ENCODE measurements around the gene KCTD5.
A peak's percentile ranks its signal among the peaks of the same experiment; 100 is the strongest.
"Not testable (repeated sequence)": the region's sequence is repeated elsewhere in the genome, so short reads cannot be mapped to it uniquely, and the experiment has no call there.

The KCTD5 gene, protein sequence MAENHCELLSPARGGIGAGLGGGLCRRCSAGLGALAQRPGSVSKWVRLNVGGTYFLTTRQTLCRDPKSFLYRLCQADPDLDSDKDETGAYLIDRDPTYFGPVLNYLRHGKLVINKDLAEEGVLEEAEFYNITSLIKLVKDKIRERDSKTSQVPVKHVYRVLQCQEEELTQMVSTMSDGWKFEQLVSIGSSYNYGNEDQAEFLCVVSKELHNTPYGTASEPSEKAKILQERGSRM

DNA sequence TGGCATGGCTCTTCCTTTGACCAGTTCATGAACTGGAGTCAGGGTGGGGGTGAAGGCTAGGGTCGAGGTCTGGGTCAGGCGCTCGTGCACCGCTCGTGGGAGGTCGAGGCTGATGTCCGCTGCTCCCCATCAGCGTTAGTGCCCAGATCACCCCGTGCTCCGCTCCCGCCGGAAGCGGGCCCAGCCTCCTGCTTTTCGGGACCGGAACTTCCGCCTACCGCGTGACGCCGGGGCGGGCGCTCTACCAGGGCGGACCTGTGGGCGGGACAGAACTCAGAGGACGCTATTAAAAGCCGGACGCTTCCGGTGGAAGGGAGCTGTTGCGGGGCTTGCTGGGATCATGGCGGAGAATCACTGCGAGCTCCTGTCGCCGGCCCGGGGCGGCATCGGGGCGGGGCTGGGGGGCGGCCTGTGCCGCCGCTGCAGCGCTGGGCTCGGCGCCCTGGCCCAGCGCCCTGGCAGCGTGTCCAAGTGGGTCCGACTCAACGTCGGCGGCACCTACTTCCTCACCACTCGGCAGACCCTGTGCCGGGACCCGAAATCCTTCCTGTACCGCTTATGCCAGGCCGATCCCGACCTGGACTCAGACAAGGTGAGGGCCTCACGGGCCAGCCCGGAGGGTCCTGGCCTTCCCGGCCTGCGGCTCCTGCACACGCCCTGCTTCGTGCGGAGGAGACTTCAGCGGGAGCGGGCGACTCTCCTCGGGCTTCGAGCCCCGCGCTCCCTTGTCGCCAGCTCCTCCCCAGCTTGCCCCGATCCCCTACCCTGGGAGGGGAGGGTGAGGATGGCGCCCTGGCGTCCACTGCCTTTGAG lies at the start of gene KCTD5:
Gene KCTD5, plus strand, starts transcription at position 315 of the 813 bp plus-strand sequence. Its CDS starts 26 bp downstream, at position 341.
- ATAC-seq (peak; percentile 95), DNase-seq (peak; percentile 95 to 96)
- Mint-ChIP-seq H3K9me3 (no peaks in the 10 kb centered on the region), H3K27me3 (no peaks in the 10 kb centered on the region), H3K27ac (peak within 1 kb of the TSS; percentile 96 to 100), H3K4me3 (peak within 1 kb of the TSS; percentile 98 to 100), H3K4me1 (peaks cover 45% of the 10 kb centered on the region)

DNA sequence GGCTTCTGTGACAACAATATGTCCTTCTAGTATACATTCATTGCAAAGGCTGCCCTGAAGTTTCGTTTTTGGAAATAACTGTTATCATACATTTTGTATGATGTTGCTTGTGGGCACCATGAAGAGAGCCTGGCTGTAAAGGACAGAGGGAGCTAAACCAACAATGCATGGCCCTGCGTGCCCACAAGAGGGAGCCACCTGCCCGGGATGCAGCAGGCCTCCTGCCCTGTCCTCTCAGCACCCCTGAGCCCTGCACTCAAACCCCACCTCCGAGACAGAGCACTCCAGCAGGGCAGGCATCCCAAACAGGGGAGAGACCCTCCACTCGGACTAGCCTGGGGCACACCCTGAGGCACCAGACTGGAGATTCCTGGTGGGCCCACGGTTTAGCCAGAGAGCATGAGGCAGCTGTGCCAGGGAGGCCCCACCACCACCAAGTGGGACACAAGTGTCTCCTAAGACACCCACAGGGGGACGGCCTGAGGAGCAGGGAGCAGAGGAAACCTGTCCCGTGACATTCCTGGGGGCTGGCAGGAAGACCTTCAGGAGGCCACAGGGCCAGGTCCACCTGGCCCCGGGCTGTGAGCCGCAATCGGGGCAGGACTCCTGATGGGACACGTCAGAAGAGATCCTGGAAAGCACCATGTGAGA lies 43.1 kb upstream of the KCTD5 start:
- ATAC-seq (peak; percentile 98), DNase-seq (peak in 1 of 2 donors; percentile 66)
- H3K4me3 Mint-ChIP-seq, H3K4me1 Mint-ChIP-seq, H3K9me3 Mint-ChIP-seq, H3K27me3 Mint-ChIP-seq, H3K27ac Mint-ChIP-seq: not testable (repeated sequence)

DNA sequence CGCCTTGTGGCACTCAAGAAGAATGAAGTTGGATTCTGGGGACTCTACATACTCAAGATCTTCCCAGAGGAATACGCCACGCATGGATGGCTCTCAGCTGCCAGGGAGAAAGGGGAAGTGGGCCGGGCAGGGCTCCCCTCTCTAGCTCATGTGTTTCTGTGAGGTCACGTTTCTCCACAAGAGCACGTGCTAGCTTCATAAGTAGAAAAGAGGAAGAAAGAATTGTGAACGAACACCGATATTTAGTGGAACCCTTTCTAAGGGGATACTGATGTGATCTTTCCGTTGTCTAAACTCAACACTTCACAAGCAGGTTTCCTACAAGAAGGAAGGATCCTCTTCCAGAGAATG lies 42.6 kb upstream of the KCTD5 start:
- not testable (repeated sequence) for H3K4me1 Mint-ChIP-seq, ATAC-seq, H3K27me3 Mint-ChIP-seq, DNase-seq, H3K27ac Mint-ChIP-seq, H3K9me3 Mint-ChIP-seq, H3K4me3 Mint-ChIP-seq

DNA sequence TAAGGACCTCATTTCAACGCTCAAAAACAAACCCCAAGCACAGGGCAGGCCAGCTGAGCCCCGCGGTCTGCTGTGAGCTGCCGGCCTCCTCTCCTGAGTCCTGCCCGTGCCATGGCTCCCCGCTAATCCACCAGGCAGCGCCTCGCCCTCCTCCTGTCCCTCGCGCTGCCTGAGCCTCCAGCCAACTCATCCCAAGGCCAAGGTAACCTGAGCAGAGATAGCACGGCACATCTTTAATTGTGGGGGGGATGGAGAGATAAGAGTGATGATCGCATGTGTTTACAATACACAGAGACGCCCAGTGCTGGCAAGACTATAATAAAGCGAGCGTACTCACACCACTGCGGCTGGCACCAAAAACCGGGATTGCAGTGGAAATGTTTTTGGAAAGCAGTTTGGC lies 39.8 kb upstream of the KCTD5 start:
- not testable (repeated sequence) for DNase-seq, ATAC-seq

DNA sequence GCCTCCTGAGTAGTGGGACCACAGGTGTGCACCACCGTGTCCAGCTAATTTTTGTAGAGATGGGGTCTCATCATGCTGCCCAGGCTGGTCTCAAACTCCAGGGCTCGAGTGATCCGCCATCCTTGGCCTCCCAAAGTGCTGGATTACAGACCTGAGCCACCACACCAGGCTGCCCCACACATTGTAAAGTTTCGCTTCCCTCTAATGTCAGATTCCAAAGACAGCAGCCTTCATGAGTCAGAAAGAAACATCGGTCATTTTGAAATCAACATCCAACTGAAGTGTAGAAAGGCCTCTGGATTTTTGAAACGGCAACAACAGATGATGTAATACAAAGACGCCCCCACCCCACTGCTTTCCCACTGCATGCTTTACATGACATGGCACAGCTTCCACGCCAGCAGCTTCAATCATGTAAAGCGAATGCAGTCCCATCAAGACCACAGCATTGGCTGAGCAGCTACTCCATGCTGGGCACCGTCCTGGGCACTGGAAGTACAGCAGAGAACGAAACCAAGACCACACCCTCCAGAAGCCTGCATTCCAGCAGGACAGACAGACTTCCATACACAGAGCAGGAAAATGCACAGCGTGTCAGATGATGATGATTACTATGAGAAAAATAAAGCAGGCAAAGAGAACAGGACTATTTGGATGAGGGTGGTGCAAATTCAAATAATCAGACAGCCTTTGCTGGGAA lies 37.4 kb upstream of the KCTD5 start:
- not testable (repeated sequence) for H3K4me1 Mint-ChIP-seq, H3K4me3 Mint-ChIP-seq, ATAC-seq, H3K27ac Mint-ChIP-seq, H3K9me3 Mint-ChIP-seq, H3K27me3 Mint-ChIP-seq, DNase-seq

More for the DNA sequence above, 39.8 kb upstream of the KCTD5 start:
- not testable (repeated sequence) for H3K9me3 Mint-ChIP-seq, H3K4me3 Mint-ChIP-seq, H3K27ac Mint-ChIP-seq, H3K4me1 Mint-ChIP-seq, H3K27me3 Mint-ChIP-seq

DNA sequence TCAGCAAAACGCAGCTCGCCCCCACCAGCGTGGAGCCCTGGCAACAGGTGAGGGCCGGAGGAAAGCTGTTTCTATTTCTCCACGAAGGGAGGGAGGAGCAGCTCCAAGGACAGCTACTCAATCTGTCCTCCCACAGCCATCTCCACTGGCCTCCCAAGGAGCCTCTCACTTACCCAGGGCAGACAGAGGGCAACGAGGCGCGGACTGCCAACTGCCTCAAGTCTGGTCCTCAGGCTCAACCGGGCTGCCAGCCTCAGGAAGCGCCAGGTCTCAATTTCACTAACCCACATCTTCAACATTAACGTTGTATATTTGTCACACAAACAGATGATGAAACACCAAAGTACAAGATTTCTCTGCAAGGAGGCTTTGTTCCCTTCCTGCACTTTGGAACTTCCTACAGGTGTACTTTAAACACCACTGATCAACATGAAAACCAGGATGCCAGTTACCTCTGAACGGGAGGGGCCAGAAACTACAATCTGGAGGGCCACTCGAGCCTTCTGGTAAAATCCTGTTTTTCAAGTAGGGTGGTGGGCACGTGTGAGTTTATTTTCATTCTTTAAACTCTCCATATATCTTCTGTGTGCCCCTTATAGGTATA lies 31.0 kb upstream of the KCTD5 start:
- not testable (repeated sequence) for H3K27me3 Mint-ChIP-seq, H3K4me3 Mint-ChIP-seq, DNase-seq, ATAC-seq, H3K4me1 Mint-ChIP-seq, H3K9me3 Mint-ChIP-seq, H3K27ac Mint-ChIP-seq

DNA sequence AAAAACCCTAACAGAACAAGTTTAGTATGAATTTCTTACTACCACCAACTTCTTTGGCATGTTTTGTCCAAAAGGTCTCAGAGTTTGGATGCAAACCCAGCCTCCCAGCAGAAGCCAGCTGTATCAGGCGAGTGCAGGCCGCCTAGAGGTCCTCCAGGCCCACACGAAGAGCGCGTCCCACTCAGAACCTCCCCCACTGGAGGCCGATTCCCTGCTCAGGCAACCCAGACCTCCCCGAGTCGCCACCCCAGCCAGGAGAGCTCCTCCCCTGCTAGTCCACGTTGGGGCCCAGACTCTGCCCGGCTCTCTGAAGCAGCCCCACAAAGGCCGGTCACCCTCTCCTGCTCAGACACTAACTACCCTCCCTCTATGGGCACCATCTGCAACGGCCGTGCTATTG lies 28.4 kb upstream of the KCTD5 start:
- not testable (repeated sequence) for ATAC-seq, H3K4me3 Mint-ChIP-seq, DNase-seq, H3K9me3 Mint-ChIP-seq, H3K27ac Mint-ChIP-seq, H3K27me3 Mint-ChIP-seq, H3K4me1 Mint-ChIP-seq

DNA sequence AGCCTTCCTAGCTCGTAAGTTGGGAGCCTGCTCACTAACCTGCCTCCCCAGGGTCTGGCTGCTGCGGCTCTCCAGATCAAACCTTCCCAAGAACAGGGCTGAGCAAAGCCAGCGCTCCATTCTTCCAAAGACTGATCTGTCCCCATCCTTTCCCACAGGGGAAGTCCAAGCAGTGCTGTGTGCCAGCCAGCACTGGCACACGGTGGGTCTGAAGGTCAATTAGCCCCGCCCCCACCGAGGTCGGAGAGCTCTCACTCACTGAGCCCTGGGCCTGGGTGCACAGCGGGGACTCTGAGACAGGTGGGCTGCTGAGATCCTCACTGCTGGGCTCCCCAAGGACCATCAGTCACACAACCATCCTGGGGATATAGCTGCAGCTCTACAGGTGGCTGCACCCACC lies 27.4 kb upstream of the KCTD5 start:
- not testable (repeated sequence) for H3K4me1 Mint-ChIP-seq, H3K4me3 Mint-ChIP-seq, ATAC-seq, H3K27me3 Mint-ChIP-seq, DNase-seq, H3K9me3 Mint-ChIP-seq
- peak overlapping the region in 1 of 2 donors; percentile 94 for H3K27ac Mint-ChIP-seq

DNA sequence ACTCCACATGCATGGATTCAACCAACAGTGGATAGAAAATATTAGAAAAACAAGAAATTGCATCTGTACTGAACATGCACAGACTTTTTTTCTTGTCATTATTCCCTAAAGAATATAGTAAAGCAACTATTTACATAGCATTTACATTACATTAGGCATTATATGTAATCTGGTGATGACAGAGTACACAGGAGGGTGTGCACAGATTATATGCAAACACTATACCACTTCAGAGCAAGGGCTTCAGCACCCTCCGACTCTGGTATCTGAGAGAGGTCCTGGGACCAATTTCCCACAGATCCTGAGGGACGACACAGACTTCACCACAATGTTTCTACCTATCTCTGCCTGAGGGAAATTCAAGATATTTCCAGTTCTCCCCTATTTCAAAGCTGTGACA lies 25.3 kb upstream of the KCTD5 start:
- Mint-ChIP-seq H3K4me1 (peaks cover 15% of the 10 kb centered on the region), H3K27me3 (peaks cover 7% of the 10 kb centered on the region), H3K27ac (no peak overlapping the region), H3K4me3 (no peak overlapping the region), H3K9me3 (no peaks in the 10 kb centered on the region)
- DNase-seq (no peak), ATAC-seq (no peak)

DNA sequence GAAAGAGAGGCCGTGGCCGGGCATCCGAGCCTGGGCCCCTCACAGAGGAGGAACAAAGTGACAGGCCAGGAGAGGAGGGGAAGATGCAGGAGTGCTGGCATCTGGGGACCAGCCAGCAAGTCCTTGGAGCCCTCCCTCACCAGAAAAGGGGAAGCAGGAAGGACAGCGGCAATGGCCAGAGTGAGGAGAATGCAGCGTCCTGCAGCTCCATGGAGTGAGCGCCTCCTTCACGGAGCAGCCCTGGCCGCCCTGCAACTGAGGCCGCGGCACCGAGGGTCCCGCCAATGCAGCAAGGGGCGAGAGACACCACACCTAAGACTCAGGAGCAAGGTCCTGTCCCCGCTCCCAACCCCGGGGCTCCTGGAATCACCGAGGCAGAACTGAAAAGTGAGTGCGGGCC lies 24.5 kb upstream of the KCTD5 start:
- not testable (repeated sequence) for H3K27ac Mint-ChIP-seq, H3K4me3 Mint-ChIP-seq, ATAC-seq, H3K9me3 Mint-ChIP-seq, DNase-seq, H3K27me3 Mint-ChIP-seq
- H3K4me1 Mint-ChIP-seq: peaks cover 15% of the 10 kb centered on the region

DNA sequence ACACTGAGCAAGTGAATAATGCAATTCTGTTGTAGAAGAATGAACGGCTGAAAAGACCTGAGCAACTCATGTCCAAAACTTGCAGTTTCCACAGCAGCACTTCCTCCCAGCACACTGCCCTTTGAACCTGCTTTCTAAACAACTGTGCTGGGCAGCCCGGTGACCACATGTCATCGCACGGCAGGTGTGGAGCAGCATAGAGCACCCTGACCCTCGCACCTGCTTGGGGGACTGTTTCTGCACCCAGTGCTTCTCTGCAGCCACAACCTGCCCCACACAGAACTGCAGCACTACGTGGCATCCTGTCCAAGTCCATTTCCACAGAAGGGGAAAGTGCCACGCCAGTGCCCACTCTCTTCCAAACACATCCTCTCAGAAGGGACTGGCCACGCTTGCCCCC lies 22.8 kb upstream of the KCTD5 start:
- H3K27me3 Mint-ChIP-seq, ATAC-seq, H3K4me3 Mint-ChIP-seq, H3K9me3 Mint-ChIP-seq, H3K27ac Mint-ChIP-seq, DNase-seq: not testable (repeated sequence)
- peaks cover 24% of the 10 kb centered on the region for H3K4me1 Mint-ChIP-seq

DNA sequence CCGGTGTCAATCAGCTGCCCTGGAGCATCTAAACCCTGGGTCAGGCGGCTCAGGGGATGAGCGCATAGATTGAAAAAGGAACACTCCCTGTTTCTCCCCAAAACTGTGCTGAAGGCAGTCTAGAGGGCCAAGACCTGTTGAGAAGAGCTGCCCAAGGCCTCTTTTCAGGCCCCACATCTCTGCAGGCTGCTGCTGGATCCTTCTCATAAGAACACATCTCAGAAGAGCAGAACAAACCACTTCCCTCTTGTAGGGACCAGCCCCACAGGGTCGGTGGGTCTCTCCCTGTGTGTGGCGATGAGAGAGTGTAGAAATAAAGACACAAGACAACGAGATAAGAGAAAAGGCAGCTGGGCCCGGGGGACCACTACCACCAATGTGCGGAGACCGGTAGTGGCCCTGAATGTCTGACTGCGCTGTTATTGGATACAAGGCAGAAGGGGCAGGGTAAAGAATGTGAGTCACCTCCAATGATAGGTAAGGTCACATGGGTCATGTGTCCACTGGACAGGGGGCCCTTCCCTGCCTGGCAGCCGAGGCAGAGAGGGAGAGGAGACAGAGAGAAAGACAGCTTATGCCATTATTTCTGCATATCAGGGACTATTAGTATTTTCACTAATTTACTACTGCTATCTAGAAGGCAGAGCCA lies 22.2 kb upstream of the KCTD5 start:
- H3K27ac Mint-ChIP-seq, H3K4me3 Mint-ChIP-seq, H3K27me3 Mint-ChIP-seq, H3K9me3 Mint-ChIP-seq, DNase-seq, ATAC-seq: not testable (repeated sequence)
- peaks cover 24% of the 10 kb centered on the region for H3K4me1 Mint-ChIP-seq

DNA sequence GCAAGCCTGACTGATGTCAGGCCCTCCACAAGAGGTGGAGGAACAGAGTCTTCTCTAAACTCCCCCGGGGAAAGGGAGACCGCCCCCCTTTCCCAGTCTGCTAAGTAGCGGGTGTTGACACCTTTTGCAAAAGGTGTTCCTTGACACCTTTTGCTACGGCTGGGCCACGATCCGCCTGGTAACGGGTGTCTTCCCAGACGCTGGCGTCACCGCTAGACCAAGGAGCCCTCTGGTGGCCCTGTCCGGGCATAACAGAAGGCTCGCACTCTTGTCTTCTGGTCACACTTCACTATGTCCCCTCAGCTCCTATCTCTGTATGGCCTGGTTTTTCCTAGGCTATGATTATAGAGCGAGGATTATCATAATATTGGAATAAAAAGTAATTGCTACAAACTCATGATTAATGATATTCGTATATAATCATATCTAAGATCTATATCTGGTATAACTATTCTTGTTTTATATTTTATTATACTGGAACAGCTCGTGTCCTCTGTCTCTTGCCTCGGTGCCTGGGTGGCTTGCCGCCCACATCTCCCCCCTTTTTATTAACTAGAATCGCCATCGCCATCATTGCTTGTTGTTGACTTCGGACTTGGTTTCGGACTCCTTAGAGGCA lies 21.5 kb upstream of the KCTD5 start:
- Mint-ChIP-seq H3K4me3 (peak overlapping the region in 1 of 2 donors; percentile 24), H3K4me1 (peaks cover 24% of the 10 kb centered on the region)
- not testable (repeated sequence) for ATAC-seq, H3K27me3 Mint-ChIP-seq, H3K9me3 Mint-ChIP-seq, H3K27ac Mint-ChIP-seq
- DNase-seq: peak in 1 of 2 donors; percentile 47

Measured in stimulated activated naive CD8-positive, alpha-beta T cell treated with anti-CD3 and anti-CD28 coated beads, Interleukin-15, amount 100 ng/mL, for 72 hours (primary cell).